ENCODE results near the gene CLEC7A. TPM values are rescaled to one million over a fixed set of nuclear protein-coding genes. Genes with fewer than 3 reads are reported as not detected.

The CLEC7A gene
- total RNA-seq, 1 donor from 2014 or later, result 1.3 TPM

Other genes with a start within 250 kb of the CLEC7A start
- gene KLRF2, start 248.7 kb downstream of the CLEC7A start, total RNA-seq, result not detected
- not detected for gene CLEC2A, start 197.8 kb downstream of the CLEC7A start, total RNA-seq
- gene CLEC12A, start 158.8 kb downstream of the CLEC7A start, total RNA-seq, result 5.7 TPM
- not detected for gene CLEC1B, start 131.1 kb downstream of the CLEC7A start, total RNA-seq
- gene CLEC12B, start 119.6 kb downstream of the CLEC7A start, total RNA-seq, result not detected
- gene CLEC9A, start 99.5 kb downstream of the CLEC7A start, total RNA-seq, result not detected
- gene CLEC1A, start 31.2 kb downstream of the CLEC7A start, total RNA-seq, result 2.4 TPM
- gene OLR1, start 41.9 kb upstream of the CLEC7A start, total RNA-seq, result 0.55 TPM
- not detected for gene TMEM52B, start 48.8 kb upstream of the CLEC7A start, total RNA-seq
- gene GABARAPL1, start 82.7 kb upstream of the CLEC7A start, total RNA-seq, result 360 TPM
- 1.4 TPM for gene KLRD1, start 177.7 kb upstream of the CLEC7A start, total RNA-seq

Data from left ventricle myocardium inferior (tissue), 1 donor.